NCI-H345 (cell line): ENCODE measurements around the gene GSG1L.
A peak's percentile ranks its signal among the peaks of the same experiment; 100 is the strongest.
"Not testable (repeated sequence)": the region's sequence is repeated elsewhere in the genome, so short reads cannot be mapped to it uniquely, and the experiment has no call there.

Source experiments
- DNase-seq: peaks from one replicate; lab custom pipeline; 2025; lab: John Stamatoyannopoulos, UW

GSG1L gene

DNA sequence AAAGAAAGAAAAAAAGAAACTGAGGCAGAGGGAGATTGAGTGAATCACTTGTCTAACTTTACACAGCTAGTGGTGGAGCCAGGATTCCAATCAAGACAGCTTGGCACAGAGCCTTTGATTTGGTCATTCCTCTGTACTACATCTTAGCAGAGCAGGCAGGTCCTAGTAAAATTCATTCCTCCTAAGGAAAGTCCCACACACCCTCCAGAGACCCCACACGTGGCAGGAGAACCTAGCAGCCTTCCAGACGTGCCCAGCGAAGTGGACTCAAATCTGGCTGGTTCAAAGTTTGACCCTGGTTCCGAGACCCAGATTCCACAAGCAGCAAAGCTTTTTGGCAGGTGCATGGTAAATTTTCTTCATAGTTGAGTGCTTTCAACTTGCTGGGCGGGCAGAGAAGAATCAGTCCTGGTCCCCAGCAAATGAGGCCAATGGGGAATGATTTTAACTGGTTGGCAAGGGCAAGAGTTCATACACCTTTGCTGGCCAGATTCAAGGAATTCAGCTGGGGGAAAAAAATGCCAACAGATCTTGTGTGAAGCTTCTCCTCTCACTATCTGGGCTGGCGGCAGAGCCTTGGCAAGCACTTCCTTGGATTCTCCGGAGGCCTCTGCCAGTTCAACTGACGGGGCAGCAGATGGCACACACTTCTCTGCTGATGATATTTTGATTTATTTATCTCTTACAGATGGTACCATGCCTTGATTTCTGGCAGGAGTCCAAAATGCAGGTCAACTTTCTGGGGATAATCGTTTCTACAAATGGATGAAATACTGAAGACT is 82.4 kb downstream of the GSG1L start:
- no peak for DNase-seq

DNA sequence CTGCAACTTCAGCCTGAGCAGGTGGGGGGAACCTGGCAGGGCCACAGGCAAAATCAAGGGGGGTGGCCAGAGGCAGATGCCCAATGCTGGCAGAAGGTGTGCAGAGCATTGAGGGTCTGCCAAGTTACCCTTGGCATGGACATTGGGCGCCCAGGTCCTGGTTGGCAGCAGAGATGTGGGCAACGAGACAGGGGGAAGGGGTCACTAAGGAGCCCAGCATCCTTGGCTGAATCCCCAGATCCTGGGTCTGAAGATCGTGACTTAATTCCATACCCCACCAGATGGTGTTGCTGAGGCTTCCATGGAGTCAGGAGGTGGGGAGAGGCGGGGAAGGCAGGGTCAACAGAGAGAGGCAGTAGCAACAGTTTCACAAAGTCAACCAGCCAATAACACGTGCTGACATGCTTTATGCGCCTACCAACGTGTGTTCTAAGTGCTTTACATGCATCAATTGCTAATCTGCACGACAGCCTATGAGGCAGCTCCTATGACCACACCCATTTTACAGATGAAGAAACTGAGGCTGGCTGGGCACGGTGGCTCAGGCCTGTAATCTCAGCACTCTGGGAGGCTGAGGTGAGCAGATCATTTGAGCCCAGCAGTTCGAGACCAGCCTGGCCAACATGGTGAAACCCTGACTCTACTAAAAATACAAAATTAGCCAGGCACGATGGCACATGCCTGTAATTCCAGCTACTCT is 83.3 kb downstream of the GSG1L start:
- no peak for DNase-seq

DNA sequence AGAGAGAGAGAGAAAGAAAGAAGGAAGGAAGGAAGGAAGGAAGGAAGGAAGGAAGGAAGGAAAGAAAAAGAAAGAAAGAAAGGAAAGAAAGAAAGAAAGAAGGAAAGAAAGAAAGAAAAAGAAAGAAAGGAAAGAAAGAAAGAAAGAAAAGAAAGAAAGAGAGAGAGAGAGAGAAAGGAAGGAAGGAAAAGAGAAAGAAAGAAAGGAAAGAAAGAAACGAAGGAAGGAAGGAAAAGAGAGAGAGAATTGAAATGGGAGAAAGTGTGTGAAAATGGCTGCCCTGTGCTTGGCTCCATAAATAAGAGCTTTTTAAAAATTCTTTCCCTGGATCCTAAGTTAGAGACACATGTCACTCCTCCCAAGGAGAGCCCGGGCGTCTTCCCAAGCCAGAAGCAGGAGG is 83.8 kb downstream of the GSG1L start:
- DNase-seq: not testable (repeated sequence)

DNA sequence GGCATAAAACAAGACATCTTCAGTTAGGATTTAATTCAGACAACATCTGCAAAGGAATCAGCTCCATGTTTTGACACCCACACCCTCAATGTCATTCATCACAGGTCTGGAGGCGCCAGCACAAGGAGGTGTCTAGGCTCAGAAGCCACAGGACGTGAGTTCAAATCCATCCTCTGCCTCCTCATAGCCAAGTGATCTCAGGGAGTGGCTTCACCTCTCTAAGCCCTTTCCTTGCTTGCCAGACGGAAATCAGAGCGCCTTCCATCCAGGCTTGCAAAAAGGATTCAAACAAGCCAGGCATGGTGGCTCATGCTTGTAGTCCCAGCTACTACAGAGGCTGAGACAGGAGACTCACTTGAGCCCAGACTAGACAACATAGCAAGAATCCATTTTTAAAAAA is 84.6 kb downstream of the GSG1L start:
- no peak for DNase-seq

DNA sequence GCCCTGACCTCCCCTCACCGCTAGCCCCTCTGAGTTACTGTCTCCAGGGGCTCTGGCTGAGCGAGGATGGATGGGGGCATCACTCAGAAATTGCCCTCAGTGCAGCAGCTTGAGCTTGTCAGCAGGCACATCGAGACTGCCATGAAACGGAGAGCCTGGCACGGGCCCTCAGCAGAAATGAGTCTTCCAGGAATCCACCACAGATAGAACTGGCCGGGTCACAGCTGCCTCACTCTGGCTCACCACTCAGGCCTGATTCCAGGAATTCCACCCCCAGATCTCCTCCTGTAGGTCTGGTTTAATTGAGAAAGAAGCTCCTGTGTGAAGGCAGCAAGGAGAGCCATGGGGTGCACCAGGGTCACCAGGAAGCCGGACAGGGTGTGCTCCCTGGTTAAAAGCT is 85.5 kb downstream of the GSG1L start:
- DNase-seq: no peak

DNA sequence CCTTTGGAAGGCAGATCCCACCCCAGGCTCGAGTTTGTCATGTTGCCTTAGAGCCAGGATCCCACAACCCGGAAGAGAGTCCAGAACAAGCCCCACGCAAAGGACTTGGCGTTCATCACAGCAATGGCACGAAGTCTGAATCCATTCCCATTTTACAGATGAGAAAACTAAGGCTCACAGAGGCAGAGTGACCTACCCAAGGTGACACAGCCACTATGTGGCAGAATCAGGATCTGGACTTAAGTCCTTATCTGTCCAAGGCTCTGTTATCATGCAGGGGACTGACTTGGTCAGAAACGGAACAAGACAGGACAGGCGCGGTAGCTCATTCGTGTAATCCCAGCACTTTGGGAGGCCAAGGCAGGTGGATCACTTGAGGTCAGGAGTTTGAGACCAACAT is 86.5 kb downstream of the GSG1L start:
- DNase-seq: no peak

DNA sequence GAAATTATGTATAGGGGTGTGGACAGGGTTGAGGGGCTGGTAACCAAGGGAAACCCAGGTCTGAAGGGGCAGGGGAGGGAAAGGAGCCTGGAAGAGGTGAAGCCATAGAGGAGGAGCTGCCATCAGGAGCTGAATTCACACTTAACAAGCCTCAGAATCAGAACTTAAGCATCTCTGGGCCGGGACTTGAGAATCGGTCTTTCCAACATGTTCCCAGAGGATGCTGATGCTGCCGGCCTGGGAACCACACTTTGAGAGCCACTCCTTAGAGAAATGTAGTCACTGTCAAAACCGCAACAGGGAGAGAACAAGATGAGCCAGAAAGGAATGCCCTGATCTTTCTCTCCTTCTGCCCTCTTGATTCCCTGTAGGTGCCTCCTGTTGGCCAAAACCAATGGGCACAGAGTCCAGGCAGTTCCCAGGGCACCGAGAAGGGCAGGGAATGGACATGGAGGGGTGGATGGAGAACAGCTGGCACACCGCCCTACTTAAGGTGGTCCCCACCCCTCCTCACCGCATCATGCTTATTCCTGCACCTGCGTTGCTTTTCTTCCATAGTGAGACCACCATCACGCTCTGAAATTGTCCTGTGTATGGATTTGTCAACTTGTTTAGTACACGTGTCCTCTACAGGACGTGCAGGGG is 88.5 kb downstream of the GSG1L start:
- no peak for DNase-seq

DNA sequence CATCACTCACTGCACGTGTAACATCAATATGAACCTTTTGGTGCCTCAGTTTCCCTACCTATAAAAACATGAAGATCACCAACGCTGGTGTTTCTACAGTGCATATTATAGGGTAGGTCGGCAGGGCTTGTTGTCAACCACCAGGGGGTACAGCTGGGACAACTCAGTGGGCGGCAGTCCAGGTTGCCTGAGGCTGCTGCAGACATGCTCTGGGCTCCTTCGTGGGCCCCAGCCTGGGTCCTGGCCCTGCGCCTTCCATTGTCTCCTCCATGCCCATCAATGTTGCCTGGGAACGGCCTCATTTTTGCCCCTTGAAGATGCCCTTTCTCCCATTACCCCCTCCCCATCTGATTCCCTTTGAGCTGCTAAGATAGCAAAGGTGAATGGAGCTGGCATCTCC is 89.8 kb downstream of the GSG1L start:
- no peak for DNase-seq

DNA sequence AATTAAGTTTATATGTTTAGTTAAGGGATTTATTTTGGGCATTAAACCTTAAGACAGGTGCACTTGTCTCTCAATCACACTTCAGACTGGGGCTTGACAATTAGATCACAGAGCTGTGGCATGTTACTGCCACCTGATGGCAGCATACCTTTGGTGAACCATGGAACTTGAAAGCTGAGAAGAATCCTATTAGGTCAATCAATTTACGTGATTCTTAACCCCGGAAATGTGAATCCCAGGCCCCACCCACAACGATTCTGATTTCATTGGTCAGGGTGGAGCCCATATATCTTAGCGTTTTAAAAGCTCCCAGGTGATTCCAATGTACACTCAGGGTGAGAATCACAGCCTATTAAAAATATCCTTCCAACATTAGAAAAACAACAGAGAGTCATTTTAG is 91.0 kb downstream of the GSG1L start:
- DNase-seq: peak; percentile 39

DNA sequence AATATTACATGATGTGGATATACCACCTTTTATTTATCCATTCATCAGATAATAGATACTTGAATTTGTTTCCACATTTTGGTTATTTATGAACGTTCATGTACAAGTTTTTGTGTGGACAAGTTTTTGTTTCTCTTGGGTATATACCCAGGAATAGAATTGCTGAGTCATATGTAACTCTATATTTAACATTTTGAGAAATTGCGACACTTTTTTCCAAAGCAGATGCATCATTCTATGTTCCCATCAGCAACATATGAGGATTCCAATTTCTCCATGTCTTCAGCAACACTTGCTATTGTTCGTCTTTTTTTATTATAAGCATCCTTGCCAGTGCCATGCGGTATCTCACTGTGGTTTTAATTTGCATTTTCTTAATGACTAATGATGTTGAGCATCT is 93.9 kb downstream of the GSG1L start:
- DNase-seq: no peak

DNA sequence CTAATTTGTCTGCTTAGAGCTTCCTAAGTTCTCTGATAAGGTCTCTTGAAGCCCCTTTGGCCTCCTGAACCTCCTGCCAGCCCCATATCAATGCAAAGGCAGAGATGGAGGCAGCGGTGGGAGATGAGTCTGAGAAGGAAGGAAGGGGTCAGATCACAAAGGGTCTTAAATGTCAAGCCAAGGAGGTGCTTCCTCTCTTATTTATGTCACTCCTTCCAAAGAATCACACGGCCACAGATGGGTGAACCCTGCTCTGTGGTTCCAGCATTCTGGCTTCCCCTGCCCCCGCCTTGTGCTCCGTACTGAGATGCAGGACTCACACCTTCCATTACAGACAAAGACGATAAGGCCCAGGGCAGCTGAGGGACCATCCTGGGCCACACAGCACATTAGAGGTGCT is 96.3 kb downstream of the GSG1L start:
- DNase-seq: no peak

DNA sequence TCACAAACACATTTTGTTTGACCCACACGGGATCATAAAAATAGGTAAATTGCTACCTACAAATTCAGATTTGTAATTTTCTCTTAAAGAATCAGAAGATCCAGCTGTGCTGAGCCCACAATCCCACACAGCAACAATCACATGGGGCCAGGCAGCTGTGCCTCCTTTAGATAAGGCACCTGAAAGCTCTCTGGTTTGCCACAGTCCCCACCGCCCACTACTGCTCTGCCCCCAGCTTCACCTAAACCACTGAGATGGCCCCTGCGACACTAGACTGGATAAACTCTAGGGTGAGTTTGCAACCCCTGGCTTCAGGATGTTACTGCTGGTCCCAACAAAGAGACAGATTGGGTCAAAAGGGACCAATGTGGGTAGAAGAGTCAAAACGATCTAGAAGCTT is 96.8 kb downstream of the GSG1L start:
- DNase-seq: no peak

DNA sequence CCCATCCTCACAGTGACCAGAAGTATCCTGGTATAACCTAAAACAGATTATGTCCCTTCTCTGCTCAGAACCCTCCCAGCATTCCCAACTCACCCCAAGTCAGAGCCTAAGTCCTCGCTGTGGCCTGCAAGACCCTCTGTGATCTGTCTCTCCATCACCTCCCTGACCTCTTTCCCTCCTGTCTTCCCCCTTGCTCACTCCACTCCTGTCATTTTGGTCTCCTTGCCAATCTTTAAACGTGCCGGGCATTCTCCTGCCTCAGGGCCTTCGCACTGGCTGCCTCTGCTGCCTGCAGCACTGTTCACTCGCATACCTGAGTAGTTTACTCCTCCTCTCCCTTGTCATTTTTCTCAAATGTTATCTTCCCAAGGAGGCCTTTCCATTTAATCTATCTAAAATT is 97.7 kb downstream of the GSG1L start:
- DNase-seq: no peak

DNA sequence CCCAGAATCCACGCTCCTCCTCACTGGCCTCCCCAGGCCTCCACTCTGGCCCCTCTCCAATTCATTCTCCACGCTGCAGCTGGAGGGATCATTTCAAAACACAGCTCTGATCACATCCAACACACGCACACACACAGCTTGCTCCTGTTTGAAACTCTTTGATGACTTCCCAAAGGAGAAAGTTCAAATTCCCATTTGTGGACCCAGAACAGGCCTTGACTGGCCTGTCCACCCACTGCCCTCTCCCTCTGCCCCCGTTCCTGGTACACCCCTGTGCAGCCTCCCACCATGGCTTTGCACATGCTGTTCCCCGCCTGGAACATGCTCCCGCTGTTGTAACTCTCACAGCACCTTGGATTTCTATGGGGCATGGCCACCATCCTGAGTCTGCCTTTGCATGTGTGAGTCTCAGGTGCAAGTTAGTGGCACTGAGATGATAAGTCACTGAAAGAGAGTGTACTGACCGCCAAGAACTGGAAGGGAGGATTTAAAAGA is 100.0 kb downstream of the GSG1L start:
- DNase-seq: no peak

DNA sequence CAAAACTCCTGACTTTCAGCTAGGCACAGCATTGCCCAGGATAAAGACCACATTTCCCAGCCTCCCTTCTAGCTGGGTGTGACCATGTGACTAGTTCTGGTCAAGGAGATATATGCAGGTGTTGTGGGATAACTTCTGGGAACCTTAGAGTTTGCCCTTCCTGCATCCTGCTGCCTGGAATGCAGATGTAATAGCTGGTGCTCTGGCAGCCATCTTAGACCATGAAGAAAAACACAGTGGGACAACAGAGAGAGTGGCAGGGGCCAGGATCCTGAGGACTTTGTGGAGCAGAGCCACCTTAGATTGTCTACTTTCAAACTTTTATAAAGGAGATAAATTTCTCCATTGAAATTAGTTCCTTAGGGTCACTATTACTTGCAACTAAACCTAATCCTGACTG is 101.3 kb downstream of the GSG1L start:
- DNase-seq: no peak

DNA sequence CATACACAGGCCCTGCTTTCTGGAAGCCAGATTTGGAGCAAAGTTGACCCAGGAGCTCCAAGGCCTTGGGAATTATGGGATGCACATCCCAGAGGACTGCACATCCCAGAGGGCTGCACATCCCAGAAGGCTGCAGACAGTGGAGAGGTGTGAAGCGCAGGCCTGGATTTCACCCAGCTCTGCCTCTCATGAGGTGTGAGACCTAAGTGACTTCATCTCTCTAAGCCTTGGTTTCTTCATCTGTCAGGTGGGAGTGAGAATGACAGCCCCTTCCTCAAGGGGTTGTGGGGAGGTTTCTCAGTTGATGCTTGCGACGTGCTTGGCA is 102.3 kb downstream of the GSG1L start:
- DNase-seq: no peak

DNA sequence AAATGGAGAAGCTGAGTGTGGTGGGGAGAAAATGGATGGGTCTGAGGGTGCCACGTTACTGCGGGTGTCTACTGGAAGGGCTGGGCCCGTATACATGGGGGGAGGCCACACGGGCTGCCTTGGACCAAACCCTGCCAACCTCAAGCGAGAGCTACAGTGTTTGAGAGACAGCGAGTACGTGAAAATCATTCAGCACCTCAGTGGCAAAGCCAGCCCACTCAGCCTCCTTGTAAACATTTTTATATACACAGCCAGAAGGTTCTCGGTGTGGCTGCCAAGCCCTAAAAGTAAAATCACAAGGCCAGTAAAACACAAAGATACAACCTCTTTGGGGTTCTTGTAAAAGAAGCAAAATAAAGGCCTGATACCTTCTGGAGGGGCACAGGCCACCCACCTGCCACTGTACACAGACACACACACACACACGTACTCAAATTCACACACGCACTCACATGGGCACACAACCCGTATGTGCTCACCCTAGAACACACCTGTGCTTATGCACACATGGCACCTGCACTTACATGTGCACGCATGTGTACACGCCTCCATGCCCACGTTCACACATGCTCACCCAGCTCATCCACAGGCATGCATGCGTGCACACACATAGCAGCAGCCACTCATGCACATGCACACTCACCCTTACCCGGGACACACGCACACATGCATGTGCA is 102.8 kb downstream of the GSG1L start:
- DNase-seq: no peak

DNA sequence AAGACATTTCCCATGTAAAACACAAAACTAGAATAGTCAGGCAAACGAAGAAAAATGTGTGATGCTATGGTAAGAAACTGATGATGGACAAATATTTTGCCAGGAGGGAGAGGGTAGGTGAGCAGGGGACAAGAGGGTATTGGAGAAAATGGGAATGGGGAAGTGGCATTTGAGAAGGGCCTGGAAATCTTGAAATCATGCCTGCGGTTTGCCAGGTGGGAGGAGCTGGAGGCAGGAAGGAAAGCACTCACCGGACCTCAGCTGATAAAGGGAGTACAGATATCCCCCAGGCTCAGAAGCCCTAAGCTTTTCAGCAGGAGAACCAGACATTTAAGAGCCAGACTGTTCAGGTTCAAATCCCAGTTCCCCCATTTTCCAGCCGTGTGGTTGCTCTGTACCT is 103.6 kb downstream of the GSG1L start:
- no peak for DNase-seq

DNA sequence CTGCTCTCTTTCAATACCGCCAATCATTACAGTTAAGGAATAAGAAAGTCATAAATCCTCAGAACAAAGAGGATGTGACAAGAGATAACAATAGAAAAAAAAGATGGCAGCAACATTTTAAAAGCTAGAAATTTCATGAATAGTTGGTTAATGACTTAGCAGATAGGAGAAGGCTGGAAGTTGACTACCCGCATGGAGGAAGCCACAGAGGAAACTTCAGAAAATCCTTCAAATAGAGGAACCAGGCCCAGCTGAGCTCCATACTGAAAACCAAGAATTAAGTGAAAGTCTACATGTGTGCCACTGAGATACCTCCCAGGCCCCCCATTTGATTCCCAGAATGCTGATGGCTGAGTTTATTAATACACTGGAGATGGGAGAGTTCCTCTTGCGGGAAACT is 109.3 kb downstream of the GSG1L start:
- no peak for DNase-seq

DNA sequence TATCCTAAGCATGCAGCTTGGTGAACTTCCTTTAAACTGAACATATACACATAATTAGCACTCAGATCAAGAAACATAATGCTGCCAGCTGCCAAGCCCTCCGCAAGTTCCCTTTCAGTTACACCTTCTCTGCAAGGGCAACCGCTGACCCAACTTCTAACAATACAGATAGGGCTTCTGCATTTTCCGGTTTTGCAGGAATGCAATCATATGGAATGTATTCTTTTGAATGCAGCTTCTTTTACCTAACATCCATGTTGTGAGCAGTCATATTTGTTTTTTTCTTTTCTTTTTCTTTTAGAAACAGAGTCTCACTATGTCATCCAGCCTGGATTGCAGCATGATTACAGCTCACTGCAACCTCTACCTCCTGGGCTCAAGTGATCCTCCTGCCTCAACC is 110.7 kb downstream of the GSG1L start:
- no peak for DNase-seq

DNA sequence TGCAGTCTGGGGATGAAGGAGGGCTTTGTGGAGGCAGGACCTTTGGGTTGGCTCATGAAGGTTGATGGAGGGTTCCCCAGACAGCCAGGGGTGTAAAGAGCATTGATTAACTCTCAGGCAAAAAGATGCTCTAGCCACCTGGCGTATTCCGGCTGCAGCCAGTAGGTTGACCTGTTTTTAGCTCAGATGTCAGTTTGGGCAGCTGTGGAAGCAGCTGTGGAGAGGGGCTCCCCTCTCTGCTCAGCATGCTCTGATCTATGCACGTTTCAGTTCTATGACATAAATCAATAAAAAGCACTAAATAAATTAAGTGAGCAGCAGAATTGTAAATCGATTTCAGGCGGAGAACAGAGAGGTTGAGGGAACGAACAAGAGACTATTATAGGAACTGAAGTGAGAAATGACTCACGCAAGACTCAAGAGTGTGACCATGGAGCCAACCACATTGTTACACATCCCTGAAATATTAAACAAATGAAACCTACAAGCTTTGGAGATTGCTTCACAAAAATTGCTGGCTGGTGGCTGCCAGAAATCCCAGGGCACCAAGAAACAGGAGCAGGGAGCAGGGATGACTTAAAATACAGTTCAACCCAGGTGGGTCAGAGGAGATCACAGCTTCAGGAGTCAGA is 111.9 kb downstream of the GSG1L start:
- no peak for DNase-seq

DNA sequence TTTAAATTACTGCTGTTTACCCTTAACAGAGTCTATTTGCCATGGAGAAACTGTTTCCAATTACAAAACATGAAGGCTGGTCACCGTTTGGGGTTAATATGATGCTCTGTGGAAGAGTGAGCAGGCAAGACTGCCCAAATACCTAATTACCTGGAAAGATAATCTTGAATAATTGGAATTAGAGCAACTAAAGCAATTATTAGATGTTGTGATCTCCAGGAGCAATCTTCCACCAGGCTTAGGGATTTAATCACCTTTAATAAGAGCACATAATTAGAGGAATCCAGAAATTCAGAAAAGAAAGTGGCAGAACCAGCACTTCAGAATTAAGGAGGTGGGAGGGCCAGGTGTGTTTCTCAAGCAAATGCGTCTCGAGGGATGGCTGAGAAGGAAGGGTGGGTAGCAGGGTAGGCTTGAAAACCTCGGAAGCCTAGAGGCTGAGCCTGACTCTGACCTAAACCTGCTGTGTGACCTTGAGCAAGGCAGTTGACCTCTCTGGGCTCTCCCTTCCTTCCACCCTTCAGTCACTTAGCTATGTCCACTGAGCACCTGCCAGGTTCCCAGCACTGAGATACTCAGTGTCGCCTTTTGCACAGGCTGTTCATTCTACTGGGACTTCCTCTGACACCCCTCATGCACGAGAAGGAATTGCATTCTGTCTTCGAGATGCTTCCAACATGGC is 113.2 kb downstream of the GSG1L start:
- no peak for DNase-seq
